SK-N-SH treated with all-trans-retinoic acid at 6 μM for 48 hours (cell line): ENCODE data around the gene ACTG2.

Source experiments
- ESRRG ChIP-seq: fragments of 250-450 bp; sonication (Bioruptor Pico); IDR thresholded peaks from 2 replicates; pipeline ENCODE4 v1.6.1; 2021; ENCODE audit warnings: mild to moderate bottlenecking
- GLIS3 ChIP-seq: fragments of 250-450 bp; sonication (Bioruptor Pico); IDR thresholded peaks from 2 replicates; pipeline ENCODE4 v1.5.0; 2020; ENCODE audit warnings: mild to moderate bottlenecking, moderate library complexity
- ISL1 ChIP-seq: fragments of 250-450 bp; sonication (Bioruptor Pico); IDR thresholded peaks from 2 replicates; pipeline ENCODE4 v2.1.2; 2022; ENCODE audit warnings: mild to moderate bottlenecking, moderate library complexity
- PATZ1 ChIP-seq: fragments of 250-450 bp; sonication (Bioruptor Pico); IDR thresholded peaks from 2 replicates; pipeline ENCODE4 v1.8.0; 2020; ENCODE audit warnings: mild to moderate bottlenecking, moderate library complexity, borderline replicate concordance
- POU6F1 ChIP-seq: fragments of 250-450 bp; sonication (Bioruptor Pico); IDR thresholded peaks from 2 replicates; pipeline ENCODE4 v1.8.0; 2021; ENCODE audit warnings: low read depth, mild to moderate bottlenecking, moderate library complexity, borderline replicate concordance
- PPARA ChIP-seq: fragments of 250-450 bp; sonication (Bioruptor Pico); IDR thresholded peaks from 2 replicates; pipeline ENCODE4 v1.5.0; 2020; ENCODE audit warnings: mild to moderate bottlenecking, borderline replicate concordance
- RARB ChIP-seq: fragments of 250-450 bp; sonication (Bioruptor Pico); IDR thresholded peaks from 2 replicates; pipeline ENCODE4 v1.8.0; 2021; ENCODE audit warnings: mild to moderate bottlenecking, moderate library complexity
- SNAI2 ChIP-seq: fragments of 250-450 bp; sonication (Bioruptor Pico); IDR thresholded peaks from 2 replicates; pipeline ENCODE4 v1.5.0; 2020; ENCODE audit warnings: mild to moderate bottlenecking, moderate library complexity
- TOX ChIP-seq: fragments of 250-450 bp; sonication (Bioruptor Pico); IDR thresholded peaks from 2 replicates; pipeline ENCODE4 v1.8.0; 2021; ENCODE audit warnings: mild to moderate bottlenecking, moderate library complexity, borderline replicate concordance
- ZC3H10 ChIP-seq: fragments of 250-450 bp; sonication (Bioruptor Pico); IDR thresholded peaks from 2 replicates; pipeline ENCODE4 v1.5.1; 2021; ENCODE audit warnings: mild to moderate bottlenecking, moderate library complexity
- ZFP3 ChIP-seq: fragments of 250-450 bp; sonication (Bioruptor Pico); IDR thresholded peaks from 2 replicates; pipeline ENCODE4 v1.5.0; 2020; ENCODE audit warnings: mild to moderate bottlenecking, moderate library complexity
- ZFP30 ChIP-seq: fragments of 450-650 bp; formaldehyde crosslinking; IDR thresholded peaks from 2 replicates; pipeline ENCODE4 v1.5.0; 2022; ENCODE audit warnings: mild to moderate bottlenecking, moderate library complexity
- ZNF70 ChIP-seq: fragments of 450-650 bp; formaldehyde crosslinking; IDR thresholded peaks from 2 replicates; pipeline ENCODE4 v1.5.0; 2020; ENCODE audit warnings: mild to moderate bottlenecking, moderate library complexity

DNA sequence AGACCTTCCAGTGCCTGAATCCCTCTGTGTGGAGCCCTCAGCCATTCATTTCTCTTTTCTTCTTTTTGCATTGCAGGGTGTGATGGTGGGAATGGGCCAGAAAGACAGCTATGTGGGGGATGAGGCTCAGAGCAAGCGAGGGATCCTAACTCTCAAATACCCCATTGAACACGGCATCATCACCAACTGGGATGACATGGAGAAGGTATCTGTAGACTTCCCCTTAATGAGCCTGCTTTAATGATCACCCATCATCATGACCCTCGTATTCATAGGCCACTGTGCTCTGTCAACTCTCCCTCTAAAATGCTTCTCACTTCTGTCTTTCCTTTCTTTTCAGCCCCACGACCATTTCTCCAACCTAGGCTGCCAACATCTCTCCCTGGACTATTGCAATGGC lies 9.5 kb downstream of the ACTG2 start:
- TF ChIP-seq POU6F1 (CRISPR knock-in tag): no peak
- no peak for TF ChIP-seq ZFP3 (CRISPR knock-in tag)
- no peak for TF ChIP-seq ZC3H10 (CRISPR knock-in tag)
- TF ChIP-seq RARB (CRISPR knock-in tag): no peak
- TF ChIP-seq SNAI2: no peak
- TF ChIP-seq ESRRG (CRISPR knock-in tag): no peak
- TF ChIP-seq ISL1 (CRISPR knock-in tag): no peak
- TF ChIP-seq ZFP30 (CRISPR knock-in tag): no peak
- no peak for TF ChIP-seq GLIS3 (CRISPR knock-in tag)
- no peak for TF ChIP-seq PATZ1 (CRISPR knock-in tag)
- no peak for TF ChIP-seq TOX (CRISPR knock-in tag)
- no peak for TF ChIP-seq ZNF70 (CRISPR knock-in tag)
- TF ChIP-seq PPARA (CRISPR knock-in tag): no peak
